ENCODE results near the gene FOXRED1.
A peak's percentile ranks its signal among the peaks of the same experiment; 100 is the strongest.
"Not testable (repeated sequence)": the region's sequence is repeated elsewhere in the genome, so short reads cannot be mapped to it uniquely, and the experiment has no call there.

FOXRED1 gene

DNA sequence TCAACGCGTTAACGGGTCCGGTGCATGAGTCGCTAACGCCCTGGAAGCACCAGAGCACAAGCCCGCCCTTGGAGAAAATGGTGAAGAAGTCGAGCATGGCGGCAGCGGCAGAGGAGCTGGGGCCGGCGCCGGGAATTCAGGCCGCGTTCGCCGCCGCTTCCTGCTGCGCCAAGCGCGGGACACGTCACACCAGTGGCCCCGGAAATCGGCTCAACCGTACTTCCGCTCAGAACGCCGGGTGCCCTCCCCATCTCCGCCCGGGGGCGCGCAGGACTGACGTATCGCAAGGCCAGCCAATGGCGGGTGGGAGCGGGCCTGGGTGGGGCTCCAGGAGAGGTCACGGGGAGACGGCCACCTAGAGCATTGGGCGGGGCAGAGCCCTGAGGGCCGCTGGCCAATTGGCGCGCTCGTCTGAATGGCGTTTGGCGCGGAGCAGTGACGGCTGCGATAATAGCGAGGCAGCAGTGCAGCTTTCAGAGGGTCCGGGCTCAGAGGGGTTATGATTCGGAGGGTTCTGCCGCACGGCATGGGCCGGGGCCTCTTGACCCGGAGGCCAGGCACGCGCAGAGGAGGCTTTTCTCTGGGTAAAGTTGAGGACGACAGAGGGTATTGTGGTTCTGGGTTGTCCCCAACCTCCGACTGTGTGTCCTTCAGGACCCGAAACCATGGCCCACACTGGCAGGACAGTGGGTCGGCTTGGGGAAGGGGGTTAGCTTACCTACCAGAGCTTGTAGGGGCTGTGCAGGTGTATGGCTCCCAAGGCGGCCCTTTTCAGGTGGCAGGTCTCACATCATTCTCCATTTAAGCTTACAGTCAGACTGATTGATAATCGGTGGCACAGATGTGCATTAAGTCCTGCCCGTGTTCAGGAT lies at the start of gene FOXRED1, which contains the start of gene SRPRA:
Gene FOXRED1 (plus strand): TSS at position 447 of the 872 bp plus-strand sequence. CDS start 53 bp downstream, at position 500.
Gene SRPRA (minus strand): TSS at position 188 of the 872 bp plus-strand sequence. CDS start 91 bp downstream, at position 97.
- DNase-seq (ENCODE audit: low read depth), result peak; percentile 99

DNA sequence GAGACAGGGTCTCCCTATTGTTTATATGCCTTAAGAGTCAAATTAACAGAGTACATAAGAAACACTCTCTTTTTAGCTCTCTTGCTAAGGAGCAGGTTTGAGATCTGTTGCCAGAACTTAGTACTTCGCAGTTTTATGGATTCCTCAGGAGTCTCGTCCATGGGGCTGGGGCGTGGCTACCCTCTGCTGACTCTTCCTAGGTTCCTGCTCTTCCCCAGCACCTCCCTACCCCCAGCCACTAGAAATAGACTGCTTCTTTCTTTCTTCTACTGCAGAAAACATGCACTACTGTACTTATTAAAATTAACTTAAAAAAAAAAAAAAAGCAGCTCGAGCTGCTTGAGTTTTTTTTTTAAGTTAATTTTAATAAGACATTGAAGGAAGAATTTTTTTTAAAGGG lies 49.4 kb upstream of the FOXRED1 start:
- no peak for DNase-seq (ENCODE audit: low read depth)

DNA sequence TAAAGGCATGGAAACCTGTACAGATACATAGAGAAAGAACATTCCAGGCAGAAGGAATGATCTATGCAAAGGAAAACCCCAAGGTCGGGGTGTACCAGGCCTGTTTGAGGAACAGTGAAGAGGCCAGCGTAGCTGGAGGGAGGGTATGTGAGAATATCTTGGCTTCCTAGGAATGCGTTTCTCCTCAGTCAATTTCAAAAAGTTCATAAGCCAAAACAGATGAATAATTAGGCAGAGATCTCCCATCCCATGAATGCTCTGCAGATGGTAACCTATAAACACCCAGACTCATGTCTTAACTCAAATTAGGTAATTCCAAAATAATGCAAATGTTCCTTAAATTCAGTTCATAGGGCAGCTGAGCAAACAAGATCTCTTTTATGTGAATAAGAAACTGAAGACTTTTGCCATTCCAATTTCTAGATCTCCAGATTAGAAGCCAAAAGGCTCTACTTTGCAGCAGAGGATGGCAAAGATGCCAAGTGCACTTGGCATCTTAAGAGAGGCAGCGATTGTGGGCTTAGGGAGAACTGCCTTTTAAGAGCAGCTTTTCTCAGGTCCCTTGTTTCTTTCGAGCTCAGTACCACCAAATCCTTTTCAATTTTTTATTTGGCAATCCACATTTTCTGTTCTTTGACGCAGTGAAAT lies 44.2 kb upstream of the FOXRED1 start:
- DNase-seq (ENCODE audit: low read depth), result no peak

- DNase-seq (ENCODE audit: low read depth), result no peak
Measured at GRCh38 chr11:126225295-126225665, 43.7 kb upstream of the FOXRED1 start.

GRCh38 chr11:126226334-126227084 lies 42.4 kb upstream of the FOXRED1 start:
- no peak for DNase-seq (ENCODE audit: low read depth)

DNA sequence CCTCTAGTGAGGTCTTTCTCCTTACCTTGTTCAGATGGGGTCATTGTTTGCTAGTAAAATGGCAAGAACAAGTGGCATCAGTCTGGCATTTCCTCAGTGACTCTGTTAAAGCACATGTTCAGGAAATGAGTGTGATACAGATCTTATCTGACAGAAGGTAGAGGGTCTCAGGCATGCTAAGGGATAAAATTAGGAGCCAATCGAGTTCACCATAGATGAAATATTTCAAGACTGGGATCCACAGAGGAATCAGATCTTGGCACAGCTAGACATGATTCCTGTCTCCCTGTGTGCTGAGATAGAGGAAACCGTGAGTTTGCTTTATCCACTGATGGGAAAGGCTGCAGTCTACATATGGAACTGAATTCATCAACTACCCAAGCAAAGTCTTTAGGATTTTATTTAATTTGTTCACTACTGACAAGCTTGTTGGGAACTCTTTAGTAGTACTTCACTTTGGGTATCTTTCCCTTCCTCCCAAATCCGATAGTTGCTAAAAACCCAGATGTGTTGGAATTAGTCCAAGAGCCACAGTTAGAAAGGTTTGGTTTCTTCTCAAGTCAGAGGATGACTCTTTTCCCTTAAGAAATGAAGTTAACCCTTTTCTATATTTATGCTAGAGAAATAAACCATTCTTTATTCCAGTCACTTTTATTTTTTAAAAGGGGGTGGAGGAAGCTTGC lies 39.0 kb upstream of the FOXRED1 start:
- DNase-seq (ENCODE audit: low read depth), result no peak

- no peak for DNase-seq (ENCODE audit: low read depth)
Measured at GRCh38 chr11:126231725-126232459, 37.1 kb upstream of the FOXRED1 start.

DNA sequence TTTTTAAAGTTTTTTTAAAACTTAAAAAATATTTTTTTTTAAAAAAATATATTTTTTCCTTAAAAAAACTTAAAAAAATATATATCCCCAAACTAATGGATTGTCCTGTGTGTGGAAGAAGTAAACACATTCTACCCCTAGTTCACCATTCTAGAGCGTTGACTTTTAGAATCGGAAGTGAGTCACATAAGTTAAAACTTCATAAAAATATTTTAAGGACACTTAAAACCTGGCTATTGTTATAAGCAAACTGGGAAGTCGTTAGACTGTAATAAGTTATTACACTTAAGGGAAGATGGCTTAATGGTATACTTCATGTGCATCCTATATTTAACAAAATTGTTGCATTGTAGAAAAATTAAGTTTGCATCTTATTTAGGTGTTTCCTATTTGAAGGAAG lies 36.3 kb upstream of the FOXRED1 start:
- DNase-seq (ENCODE audit: low read depth), result no peak

DNA sequence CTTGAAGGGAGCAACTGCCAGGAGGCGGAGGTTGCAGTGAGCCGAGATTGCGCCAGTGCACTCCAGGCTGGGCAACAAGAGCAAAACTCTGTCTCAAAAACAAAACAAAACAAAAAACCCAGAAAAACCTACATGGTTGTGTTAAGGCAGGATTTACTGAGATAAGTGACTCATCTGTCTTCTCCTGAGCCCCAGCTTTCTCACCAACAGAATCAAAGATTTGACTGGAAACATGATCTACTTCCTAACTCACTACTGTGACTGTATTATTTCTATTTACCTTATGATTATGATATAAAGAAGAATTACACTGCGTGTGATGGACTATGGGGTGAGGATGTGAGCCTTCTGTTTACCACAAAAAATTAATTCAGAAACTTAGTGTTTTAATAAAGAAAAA lies 35.6 kb upstream of the FOXRED1 start:
- DNase-seq (ENCODE audit: low read depth), result no peak

DNA sequence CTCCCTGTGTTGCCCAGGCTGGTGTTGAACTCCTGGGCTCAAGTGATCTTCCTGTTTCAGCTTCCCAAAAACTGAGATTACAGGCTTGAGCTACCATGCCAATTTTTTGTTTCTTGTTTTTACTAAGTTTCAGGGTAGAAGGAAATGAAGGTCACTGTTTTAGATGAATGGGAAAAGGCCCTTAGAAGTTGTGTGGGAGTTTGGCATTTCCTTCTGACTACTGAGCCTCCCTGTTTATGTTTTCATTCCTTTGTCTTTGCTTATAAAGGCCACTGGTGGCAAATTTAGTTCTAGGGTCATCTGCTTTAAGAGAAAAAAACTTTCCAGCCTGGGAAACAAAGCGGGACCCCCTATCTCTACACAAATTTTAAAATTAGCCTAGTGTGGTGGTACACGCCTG lies 22.3 kb upstream of the FOXRED1 start:
- DNase-seq (ENCODE audit: low read depth), result no peak

GRCh38 chr11:126253265-126253664 lies 15.7 kb upstream of the FOXRED1 start:
- DNase-seq (ENCODE audit: low read depth), result no peak

DNA sequence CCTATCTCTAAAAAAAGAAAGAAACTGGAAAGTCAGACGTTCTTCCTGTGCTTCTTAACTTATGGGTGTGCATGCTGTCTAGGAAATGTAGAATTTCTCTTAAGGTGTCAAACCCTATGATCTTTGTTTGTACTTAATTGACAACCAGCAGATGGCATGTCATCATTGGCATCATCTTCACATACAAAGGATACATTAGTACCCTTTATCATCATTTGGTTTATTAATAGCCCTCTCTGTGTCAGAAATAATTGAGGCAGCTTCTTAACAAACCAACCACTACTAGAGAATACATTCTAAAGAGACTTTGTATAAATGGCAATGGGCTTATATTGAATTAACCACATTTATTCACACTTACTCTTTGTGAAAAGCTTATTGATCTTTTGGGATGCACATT lies 14.1 kb upstream of the FOXRED1 start:
- no peak for DNase-seq (ENCODE audit: low read depth)

DNA sequence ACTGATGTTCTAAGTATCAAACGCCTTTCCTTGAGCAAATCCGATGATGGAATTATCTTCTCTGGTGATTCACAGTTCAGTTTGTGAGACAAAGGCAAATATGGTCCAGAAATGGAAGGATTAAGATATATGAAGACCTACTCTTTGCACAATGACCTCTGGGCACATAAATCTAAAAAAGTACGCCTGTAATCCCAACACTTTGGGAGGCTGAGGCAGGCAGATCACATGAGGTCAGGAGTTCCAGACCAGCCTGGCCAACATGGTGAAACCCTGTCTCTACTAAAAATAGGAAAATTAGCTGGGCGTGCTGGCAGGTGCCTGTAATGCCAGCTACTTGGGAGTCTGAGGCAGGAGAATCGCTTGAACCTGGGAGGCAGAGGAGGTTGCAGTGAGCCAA lies 13.4 kb upstream of the FOXRED1 start:
- not testable (repeated sequence) for DNase-seq (ENCODE audit: low read depth)

DNA sequence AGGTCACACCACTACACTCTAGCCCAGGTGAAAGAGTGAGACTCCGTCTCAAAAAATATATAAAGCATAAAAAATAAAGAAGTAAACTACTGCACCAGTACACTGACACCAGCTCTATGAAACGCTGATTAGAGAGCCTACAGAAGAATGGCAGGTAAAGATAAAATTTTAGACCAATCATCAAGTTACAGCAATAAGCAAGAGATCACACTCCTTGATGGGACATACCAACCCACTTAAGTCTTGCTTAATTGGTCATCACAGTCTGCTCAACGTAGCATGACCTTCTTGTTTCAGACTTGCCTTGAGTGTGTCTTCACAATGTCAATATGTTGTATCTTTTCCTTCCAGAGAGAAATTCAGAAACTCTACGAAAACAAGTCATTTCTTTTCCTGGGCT lies 12.7 kb upstream of the FOXRED1 start:
- DNase-seq (ENCODE audit: low read depth), result no peak

DNA sequence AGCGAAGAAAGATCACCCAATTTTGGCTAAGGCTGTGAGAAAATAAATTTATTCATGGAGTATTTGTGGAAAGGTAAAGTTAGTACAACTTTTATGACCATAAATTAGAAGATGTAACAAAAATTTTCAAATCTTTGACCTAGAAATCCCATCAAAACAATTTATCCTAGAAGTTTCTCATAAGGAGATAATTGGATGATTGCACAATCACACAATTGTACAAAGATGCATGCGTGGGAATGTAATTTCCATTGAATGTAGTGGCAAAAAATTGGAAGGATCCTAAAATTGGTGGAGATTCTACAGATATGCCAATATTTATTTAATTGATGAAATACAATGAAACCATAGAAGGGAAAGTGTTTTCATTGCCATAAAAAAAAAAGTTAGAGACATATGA lies 11.8 kb upstream of the FOXRED1 start:
- no peak for DNase-seq (ENCODE audit: low read depth)

DNA sequence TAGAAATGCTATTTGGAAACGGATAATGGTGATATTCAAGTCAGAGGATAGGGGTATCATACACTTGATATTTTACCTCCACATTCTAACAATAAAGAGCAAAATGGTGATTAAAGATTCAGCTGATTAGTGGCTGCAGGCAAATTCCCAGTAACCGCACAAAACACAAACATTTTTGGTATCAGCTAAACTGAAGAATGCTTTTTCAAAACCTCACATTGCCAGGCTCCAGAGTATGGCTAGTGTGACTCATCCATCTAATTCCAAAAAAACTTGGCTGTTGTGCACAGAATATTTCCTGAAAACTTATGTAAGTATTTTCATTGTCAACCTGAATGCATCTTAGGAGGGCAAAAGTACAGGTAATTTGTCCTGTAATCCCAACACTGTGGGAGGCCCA lies 11.2 kb upstream of the FOXRED1 start:
- no peak for DNase-seq (ENCODE audit: low read depth)

GRCh38 chr11:126262216-126262615 lies 6.7 kb upstream of the FOXRED1 start:
- no peak for DNase-seq (ENCODE audit: low read depth)

DNA sequence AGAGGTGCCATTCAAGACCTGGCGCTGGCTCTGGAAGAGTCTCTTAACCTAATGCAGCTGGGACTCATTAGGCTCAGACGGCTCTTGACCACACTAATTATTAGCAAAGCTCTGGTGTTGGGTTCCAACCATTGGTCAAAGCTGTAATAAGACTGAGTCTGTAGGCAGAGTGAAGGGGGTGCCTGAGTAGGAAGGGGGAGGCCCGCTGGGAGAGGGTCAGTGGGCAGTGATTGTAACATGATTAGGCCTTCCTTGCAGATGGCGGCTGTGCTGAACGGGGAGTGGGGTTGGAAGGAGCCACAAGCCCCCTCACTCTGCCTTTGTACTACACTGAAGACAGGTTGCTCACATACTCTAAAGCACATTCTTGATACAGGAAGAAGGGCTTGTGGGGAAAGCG lies 5.5 kb upstream of the FOXRED1 start:
- DNase-seq (ENCODE audit: low read depth), result no peak

DNA sequence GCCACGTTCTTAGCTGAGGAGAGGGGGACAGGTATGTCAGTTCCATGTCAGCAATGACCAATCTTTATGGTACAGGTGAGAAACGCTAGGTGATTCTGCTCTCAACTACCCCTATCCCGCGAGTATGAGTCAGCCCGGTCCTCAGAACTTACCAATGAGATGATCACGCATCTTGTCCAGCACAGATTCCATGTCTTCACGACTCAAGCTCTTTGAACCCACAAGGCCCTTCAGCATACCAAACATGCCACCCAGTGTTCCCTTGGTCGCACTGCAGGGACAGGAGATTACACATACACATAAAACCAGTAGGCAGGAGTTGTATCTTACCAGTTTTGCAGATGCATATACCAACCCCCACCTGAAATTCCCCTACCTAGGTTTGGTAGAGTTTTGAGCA lies 3.1 kb upstream of the FOXRED1 start:
- no peak for DNase-seq (ENCODE audit: low read depth)

DNA sequence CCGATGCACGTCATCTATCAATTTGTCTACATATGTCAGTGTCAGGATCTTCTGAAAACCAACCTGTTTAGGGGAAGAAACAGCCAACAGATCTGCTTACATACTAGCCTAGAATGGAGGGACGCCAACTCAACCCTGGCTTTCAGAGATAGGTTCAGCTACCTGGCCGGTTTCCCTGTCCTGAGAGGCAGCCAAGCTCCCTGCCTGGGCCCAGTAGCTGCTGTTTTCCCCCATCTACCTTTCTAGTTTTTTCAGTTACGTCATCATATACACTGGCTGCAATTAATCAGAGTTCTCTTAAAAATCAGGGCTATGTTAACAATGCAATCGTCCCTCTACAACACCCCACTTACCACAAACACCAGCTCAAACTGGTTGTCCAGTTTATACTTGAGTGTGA lies 1.3 kb upstream of the FOXRED1 start:
- DNase-seq (ENCODE audit: low read depth), result no peak

- no peak for DNase-seq (ENCODE audit: low read depth)
Measured at GRCh38 chr11:126268361-126268707, 620 bp upstream of the FOXRED1 start.

DNA sequence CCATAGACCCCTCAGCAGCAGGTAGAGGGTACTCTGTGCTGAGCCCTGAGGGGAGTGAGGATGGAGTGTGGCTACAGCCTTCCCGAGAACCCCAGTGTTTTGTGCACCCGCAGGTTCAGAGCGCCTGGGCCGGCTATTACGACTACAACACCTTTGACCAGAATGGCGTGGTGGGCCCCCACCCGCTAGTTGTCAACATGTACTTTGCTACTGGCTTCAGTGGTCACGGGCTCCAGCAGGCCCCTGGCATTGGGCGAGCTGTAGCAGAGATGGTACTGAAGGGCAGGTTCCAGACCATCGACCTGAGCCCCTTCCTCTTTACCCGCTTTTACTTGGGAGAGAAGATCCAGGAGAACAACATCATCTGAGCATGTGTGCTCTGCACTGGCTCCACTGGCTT lies 8.4 kb downstream of the FOXRED1 start:
- DNase-seq (ENCODE audit: low read depth), result no peak
